Measurements from ENCODE around the gene TSPAN3.

Gene TSPAN3

GRCh38 chr15:77002954-77003912, 67.7 kb downstream of the TSPAN3 start:
- intact Hi-C loops (cut with DNase I): no loop called here
- peak in 36 of 42 donors; percentile 25 to 72 (median 50) for DNase-seq

- DNase-seq: no peak
- intact Hi-C loops (cut with DNase I): no loop called here
Observed at GRCh38 chr15:77002436-77002835, 68.5 kb downstream of the TSPAN3 start.

DNA sequence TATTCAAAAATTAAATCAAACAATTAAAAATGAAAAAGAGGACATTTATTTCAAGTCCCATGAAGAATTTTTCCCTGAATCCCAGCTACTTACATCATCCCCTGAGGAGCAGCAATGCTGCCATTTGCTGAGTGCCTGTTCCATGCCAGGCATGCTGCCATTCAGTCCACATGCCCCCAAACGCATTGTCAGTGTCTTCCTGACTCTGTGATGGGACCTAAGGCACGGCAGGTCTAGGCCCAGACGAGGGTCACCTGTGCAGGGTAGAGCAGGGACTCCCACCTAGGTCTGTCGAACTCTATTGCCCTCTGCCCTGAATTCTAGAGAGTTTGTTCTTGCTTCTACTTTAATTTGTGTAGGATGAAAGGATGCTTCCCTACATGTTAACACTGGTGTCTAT, 68.9 kb downstream of the TSPAN3 start:
- DNase-seq: no peak
- intact Hi-C loops (cut with DNase I): no loop called here

- intact Hi-C loops (cut with DNase I): no loop called here
- DNase-seq: no peak
Observed at GRCh38 chr15:77001351-77001750, 69.6 kb downstream of the TSPAN3 start.

DNA sequence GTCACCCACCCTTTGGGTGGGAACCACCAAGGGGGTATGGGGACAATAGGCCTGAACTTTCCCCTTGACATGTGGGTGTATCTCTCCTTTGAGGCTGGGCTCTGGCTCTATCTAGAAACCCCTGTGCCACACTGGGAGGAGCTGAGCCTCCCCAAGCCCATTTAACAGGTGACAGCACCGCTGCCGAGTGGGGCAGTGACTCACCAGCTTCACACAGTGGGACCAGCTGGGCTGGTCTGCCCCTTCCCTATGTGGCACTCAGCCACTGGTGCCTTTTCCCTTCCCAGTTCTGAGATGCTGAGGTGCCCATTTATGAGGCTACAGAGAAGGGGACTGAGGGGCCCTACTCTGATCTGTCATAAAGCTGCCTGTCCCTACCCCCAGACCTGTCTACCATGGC, 70.9 kb downstream of the TSPAN3 start:
- intact Hi-C loops (cut with DNase I): no loop called here
- no peak for DNase-seq

DNA sequence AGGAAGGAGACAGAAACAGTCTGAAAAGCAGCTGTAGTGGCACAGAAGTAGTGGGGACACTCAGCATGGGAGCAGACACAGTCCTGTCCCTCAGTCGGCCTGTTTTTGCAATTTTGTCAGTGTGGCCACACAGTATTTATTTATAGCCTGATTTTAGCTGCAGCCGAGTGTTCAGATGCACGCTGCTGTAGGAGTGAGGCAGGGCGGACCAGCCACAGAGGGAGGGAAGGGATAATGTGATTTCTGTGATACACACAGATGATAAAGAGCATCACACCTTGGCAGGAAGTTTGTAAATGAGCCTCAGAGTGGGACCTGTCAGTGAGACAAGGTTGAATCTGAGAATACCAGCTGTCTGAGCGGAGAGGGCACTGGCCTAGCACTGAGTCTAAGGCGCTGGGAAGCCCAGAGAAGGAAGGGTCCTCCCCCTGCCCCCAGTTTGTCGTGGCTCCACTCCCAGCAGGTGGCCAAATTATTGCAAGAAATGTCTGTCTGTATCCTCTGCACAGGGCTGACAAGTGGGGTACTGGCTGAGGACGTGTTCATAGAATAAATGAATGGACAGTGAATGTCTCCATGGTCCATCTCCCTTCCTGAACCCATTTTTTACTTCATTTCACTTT, 72.1 kb downstream of the TSPAN3 start:
- no peak for DNase-seq
- intact Hi-C loops (cut with DNase I): no loop called here

- intact Hi-C loops (cut with DNase I): no loop called here
- DNase-seq: peak in 13 of 42 donors; percentile 16 to 58 (median 46)
Observed at GRCh38 chr15:76996526-76997401, 74.1 kb downstream of the TSPAN3 start.

DNA sequence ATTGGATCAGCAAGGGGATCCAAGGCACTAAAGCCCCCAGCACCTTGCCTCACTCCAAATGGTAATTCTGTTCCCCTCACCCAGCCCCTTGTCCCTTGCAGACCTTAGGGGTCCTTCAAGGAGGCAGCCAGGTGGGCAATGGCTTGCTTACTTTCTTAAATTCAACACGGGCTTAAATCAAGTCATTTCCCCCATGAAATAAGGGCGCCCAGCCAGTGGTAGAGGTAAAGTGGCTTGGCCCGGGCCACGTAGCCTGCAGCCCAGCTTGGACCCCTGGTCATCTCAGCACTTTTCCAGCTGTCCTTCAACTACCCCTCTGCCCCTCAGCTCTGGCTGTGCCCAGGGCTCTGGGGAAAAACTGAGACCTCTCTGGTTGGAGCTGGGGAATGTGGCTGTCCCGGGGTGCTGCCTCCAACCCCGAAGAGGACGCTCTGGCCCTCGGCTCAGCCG, 74.8 kb downstream of the TSPAN3 start:
- intact Hi-C loops (cut with DNase I): no loop called here
- DNase-seq: peak in 1 of 42 donors; percentile 8

GRCh38 chr15:76994971-76995945, 75.7 kb downstream of the TSPAN3 start, which contains the start of gene PSTPIP1:
PSTPIP1 (plus strand) TSS chr15:76995126; CDS start chr15:76995574, 448 bp downstream.
- DNase-seq: peak; percentile 32 to 86 (median 73)
- intact Hi-C loops (cut with DNase I): no loop called here

- peak in 4 of 42 donors; percentile 0 to 21 (median 9) for DNase-seq
- intact Hi-C loops (cut with DNase I): no loop called here
Observed at GRCh38 chr15:76994496-76994895, 76.4 kb downstream of the TSPAN3 start.

GRCh38 chr15:76994001-76994400, 76.9 kb downstream of the TSPAN3 start:
- intact Hi-C loops (cut with DNase I): no loop called here
- DNase-seq: peak in 3 of 42 donors; percentile 2 to 39 (median 7)

DNA sequence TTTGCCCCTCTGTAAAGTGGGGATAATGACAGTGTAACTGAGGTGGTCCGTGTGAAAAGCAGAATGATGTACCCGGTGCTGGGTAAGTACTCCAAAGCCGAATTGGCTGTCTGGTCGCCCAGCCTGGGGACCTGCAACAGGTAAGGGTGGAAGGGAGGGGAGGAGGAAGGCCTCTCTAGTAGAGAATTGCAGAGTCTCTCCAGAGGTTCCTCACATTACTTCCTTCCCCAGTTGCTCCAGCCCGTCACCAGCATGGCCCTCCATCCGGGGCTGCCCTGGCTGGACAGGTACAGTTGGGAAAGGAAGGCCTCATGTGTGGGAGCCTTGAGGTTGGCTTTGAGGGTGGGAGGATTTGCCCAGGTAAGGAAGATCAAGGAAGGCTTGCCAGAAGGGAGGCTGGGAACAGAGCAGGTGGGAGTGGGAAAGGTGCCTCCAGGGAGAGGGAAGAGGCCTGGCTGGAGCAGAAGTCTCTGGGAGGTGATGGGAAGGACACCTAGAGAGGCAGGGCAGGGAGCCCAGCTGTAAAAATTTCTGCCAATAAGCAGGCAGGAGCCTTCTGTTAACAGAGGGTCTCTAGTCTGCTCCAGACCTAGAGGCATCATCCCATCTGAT, 77.7 kb downstream of the TSPAN3 start:
- peak in 5 of 42 donors; percentile 2 to 36 (median 9) for DNase-seq
- intact Hi-C loops (cut with DNase I): no loop called here

DNA sequence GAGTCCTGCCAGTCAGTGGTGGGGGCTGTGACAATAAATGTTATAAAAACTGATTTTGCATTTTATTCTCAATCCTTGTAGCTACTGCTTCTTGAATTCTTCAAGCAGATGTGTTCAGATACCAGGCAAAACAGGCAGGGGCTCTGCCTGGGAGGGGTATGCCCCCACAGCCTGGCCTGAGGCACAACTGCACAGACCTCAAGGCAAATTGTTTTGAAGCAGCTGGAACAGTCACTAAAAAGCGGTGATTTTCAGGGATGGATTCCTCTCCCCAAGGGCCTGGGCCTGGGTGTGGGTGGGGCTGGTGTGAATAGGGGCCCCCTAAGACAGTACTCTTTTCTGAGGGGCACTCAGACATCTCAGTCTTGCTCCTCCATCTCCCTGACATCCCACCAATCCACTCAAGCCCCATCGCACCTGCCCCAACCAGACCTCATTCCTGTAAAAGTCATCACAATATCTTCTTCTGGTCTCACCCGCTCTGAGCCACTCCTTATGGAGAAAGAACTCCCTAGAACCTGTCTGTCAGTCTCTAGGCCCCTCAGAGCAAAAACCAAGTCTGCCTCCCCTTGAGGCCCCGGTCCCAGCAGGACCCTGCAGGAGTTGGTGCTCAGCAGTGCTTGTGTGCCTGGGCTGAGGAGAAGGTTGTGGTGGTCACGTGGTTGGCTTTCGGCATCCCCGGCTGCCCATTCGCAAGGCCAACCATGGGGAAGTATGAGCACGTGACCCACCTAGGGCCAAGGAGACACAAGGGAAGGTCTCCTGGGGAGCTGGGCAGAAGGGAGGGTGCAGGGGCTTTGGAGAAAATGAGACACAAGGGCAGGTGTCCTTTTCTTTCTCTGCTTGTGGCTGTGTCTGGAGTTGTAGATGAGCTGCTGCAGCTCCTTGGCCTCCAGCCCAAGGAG, 78.9 kb downstream of the TSPAN3 start:
- intact Hi-C loops (cut with DNase I): no loop called here
- peak in 23 of 42 donors; percentile 23 to 66 (median 44) for DNase-seq

Measured in head of caudate nucleus (tissue), 42 donors.